ENCODE results near the gene AHNAK2.
"Not testable (repeated sequence)": the region's sequence is repeated elsewhere in the genome, so short reads cannot be mapped to it uniquely, and the experiment has no call there.

AHNAK2 gene

GRCh38 chr14:104971447-104972240, 6.5 kb downstream of the AHNAK2 start:
- no peak for DNase-seq

- no peak for DNase-seq
Observed at GRCh38 chr14:104970231-104971068, 7.7 kb downstream of the AHNAK2 start.

DNA sequence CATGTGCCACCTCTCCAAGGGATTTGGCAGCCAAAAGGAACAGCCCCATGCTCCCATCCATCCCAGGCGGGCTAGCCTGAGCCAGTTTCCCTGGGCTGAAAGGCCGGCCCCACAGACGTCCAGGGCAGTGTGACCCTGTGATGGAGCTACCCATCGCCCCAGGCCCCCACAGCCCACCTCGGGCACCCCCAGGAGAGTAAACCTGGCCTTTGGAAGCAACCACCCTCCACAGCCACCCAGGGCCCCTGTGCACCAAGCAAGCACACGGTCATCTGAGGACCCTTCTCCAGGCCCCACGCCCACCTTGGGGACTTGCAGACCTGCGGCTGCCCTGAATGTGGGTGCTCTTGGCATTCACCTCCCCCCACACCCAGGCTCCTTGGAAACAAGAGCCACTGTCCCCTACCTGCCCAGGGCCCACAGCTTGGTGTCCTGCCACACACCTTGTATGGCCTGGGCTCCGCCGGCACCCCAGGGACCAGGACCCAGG, 8.4 kb downstream of the AHNAK2 start:
- DNase-seq = no peak

DNA sequence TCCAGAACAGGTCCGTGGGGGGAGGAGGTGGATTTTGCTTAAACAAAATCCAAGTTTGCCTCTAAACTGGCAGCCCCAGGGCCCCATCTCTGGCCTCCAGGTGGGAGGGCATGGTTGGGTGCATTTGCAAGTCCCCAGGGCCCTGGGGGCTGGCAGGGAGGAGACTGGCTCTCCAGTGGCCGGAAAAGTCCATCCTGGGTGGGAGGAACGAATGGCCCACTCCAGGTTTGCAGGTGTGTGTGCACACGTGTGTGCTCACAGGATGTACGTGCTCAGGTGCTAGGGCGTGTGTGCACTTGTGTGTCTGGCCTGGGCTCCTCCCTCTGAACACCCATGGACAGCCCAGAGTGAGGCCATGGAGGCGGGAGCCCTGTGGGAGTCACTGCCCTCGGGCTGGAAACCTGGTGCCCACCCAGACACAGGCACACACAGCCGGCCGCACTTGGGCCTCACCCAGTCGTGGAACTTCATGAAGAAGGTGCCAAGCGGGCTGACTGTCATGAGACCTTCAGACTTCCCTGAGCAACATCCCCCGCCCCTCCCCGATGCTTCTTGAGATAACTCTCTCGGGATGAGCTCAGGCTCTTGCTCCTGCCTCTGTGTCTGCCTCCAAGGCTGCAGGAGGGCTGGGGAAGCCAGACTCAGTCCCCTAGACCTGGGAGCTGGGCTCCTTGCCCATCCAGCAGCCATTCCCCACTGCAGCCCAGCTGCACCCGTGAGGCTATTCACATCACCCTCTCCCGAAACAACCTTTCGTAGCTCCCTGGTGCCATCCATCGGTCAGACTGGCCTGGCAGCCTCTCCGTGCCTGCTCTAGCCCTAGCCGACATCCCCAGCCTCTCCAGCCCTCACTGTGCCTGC, 9.4 kb downstream of the AHNAK2 start:
- DNase-seq = no peak

DNA sequence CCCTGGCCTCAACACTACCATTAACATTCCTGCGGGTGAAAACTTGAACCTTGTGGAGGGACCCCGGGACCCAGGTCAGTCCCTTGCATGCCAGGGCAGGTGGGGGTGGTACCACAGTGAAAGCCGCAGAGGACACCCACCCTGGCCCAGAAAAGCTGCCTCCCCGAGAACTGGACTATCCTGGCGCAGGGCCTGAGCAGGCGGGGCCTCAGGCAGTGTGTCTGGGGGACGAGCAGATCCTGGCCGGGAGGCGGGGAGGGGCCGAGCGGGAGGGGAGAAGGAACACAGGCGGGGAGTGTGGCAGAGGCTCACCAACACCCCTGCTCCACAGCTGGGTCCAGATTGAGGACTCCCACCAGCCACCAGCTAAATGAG, 10.0 kb downstream of the AHNAK2 start:
- no peak for DNase-seq

GRCh38 chr14:104967386-104968152, 10.6 kb downstream of the AHNAK2 start:
- no peak for DNase-seq

GRCh38 chr14:104966981-104967385, 11.2 kb downstream of the AHNAK2 start:
- no peak for DNase-seq

DNA sequence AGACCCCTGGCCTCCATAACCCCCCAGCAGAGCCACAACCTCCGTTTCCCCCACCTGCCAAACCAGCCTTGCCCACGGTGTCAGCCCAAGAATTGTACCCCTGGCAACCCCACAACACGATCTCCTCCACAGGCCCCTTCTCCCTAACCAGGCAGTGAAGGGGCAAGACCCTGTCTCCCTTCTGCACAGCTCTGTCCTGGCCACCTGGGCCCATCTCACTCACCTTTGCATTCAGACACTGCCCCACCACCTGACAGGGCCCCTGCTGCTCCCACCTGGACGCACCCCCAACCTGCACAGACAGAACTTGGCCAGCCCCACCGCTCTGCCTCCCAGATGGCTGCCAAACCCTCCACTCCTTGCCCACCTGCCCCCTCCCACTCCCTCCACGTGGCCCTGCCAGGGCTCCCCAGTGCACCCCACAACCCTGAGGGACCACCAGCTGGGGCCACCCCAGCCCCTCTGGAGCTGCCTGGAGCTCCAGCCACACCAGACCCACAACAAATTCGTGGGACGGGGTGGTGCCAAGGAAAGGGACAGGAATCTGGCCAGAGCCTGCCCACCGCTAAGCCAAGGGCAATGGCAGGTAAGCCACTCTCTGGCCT, 11.8 kb downstream of the AHNAK2 start:
- DNase-seq = no peak

DNA sequence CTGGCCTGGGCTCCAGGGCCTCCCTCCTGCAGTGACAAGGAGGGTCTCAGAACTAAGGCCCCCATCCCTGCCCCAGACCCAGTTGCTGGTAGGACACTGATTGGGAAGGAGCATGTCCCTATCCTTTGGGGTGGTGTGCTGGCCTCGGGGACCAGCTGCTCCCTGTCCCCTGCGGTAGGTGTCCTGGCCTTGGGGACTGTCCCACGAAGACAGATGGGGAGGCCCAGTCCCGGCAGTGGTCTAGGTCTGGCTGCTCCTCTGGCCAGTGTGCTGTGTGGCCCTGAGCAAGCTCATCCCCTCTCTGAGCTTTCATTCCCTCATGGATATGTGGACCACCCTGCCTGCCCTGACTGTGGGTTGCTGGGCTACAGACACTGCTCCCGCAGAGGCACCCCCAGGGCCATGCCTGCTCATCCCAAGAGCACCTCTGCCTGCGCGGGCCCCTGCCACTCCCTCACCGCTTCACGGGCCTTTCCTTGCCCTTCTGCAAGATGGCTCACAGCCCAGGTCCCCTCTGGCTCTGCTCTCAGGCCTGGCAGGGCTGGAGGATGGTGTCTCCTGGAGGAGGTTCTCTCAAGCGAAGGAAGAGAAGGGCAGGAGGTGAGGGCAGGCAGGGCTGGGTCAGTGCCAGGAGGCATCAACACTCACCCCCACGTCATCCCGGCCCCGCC, 12.5 kb downstream of the AHNAK2 start:
- DNase-seq = no peak

DNA sequence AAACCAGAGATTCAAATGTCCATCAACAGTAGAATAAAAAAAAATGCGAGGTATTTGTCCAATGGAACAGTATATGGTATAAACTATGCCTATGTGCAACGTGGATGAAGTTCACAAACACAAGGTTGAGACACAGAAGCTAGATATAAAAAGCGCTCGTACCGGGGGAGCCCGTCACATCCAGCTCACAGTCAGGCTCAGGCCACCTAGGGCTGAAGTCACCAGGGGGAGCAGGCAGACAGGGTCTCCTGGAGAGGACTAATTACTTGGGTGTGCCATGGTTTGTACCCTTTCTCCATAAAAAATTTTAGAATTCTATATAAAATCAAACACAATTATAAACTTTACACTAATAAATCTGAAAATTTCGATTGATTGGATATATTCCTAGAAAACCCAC, 13.6 kb downstream of the AHNAK2 start:
- no peak for DNase-seq

DNA sequence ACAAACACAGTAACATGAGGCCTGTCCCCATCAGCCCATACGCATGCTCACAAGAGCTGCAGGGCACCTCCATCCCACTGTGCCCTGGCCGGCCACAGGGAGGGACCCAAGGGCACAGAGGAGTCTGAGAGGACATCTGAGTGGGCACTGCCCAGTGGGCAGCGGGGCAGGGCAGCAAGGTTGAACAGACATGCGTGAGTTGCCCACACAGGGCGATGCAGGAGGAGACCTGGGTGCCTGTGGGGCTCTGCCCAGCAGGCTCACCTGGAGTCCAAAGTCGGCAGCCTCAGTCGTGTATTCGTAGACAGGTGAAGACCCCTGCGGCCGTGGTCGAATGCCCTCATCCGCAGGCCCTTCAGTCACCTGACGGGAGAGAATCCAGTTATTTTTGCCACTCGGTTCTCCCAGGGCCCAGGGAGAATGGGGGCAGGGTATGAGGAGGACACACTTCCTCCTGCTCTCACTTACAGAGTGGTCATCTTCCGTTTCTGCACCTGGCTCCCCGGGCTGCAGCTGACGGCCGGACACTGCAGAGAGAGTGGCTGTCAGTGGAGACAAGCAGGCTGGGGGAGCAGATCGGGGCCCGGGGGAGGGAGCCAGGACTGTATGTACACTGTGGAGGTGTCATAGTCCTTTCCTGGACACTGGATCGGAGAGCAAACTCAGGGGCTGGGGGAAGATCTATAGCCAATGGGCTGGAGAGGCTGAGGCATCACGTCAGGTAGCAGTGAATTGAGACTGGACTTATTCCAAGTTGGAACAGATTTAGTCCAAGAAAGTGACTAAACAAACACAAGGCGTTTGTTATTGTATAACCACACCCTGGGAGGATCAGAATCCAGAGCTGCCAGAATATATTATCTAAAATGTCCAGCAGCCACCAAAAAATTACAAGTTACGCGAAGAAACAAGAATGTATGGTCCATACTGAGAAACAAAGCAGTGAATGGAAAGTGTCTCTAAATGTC, 20.7 kb downstream of the AHNAK2 start:
- no peak for DNase-seq

GRCh38 chr14:104956290-104956890, 21.8 kb downstream of the AHNAK2 start:
- no peak for DNase-seq

DNA sequence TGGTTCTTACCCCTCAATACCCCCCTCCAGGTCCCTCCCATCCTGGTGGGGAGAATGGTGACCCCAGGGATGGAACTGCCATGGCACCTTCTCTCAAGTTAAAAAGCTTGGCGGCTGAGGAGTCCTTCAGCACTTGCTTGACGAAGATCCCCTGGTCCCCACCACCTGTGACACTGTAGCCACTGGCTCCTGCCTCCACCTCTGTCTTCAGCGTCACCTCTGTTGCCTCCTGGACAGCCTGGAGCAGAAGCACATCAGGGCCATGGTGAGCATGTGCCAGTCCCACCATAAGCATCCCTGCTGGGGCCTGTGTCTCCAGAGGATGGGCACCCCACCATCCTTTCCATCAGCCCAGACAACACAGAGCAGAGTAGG, 22.8 kb downstream of the AHNAK2 start:
- DNase-seq = no peak

- DNase-seq = no peak
Observed at GRCh38 chr14:104954746-104955395, 23.3 kb downstream of the AHNAK2 start.

GRCh38 chr14:104953896-104954656, 24.1 kb downstream of the AHNAK2 start:
- DNase-seq = no peak

GRCh38 chr14:104953097-104953496, 25.1 kb downstream of the AHNAK2 start:
- no peak for DNase-seq

GRCh38 chr14:104951863-104952657, 26.1 kb downstream of the AHNAK2 start:
- not testable (repeated sequence) for DNase-seq
